Neuronal stem cell (in vitro differentiated cells): Measurements from ENCODE around the gene VAMP5.

Experiments
- DNase-seq: peaks from one replicate; pipeline ENCODE4 v3.0.0-alpha.2; 2013; ENCODE audit warnings: low spot score
- H2AFZ ChIP-seq: one replicate; pipeline ENCODE4 v1.6.1; 2013; ENCODE audit warnings: mild to moderate bottlenecking, low read length, inconsistent platforms
- H2AK5ac ChIP-seq: 2 replicates; pipeline ENCODE4 v1.6.1; 2013; ENCODE audit warnings: low read depth, mild to moderate bottlenecking, inconsistent platforms, low read length, moderate library complexity, mixed read lengths
- H2BK120ac ChIP-seq: 2 replicates; pipeline ENCODE4 v1.6.1; 2013; ENCODE audit warnings: low read depth, mild to moderate bottlenecking, inconsistent platforms, low read length, moderate library complexity, mixed read lengths
- H2BK12ac ChIP-seq: one replicate; pipeline ENCODE4 v1.6.1; 2013; ENCODE audit warnings: low read length, inconsistent platforms
- H2BK15ac ChIP-seq: 2 replicates; pipeline ENCODE4 v1.6.1; 2013; ENCODE audit warnings: mild to moderate bottlenecking, low read length, inconsistent platforms, mixed read lengths
- H2BK5ac ChIP-seq: one replicate; pipeline ENCODE4 v1.6.1; 2013; ENCODE audit warnings: inconsistent platforms, mild to moderate bottlenecking, low read length, moderate library complexity
- H3K14ac ChIP-seq: one replicate; pipeline ENCODE4 v1.6.1; 2013; ENCODE audit warnings: low read length, inconsistent platforms
- H3K18ac ChIP-seq: 2 replicates; pipeline ENCODE4 v1.6.1; 2013; ENCODE audit warnings: low read length, inconsistent platforms
- H3K23ac ChIP-seq: 2 replicates; pipeline ENCODE4 v1.6.1; 2013; ENCODE audit warnings: low read depth, mild to moderate bottlenecking, mixed read lengths, low read length, inconsistent platforms; ENCODE audit not compliant: poor library complexity
- H3K27ac ChIP-seq: replicated peaks from 3 replicates; pipeline ENCODE4 v1.5.1; 2013; ENCODE audit warnings: low read length, inconsistent platforms
- H3K27me3 ChIP-seq, 3 experiments: 2 replicates each; pipeline ENCODE4 v1.6.1; 2013; ENCODE audit warnings: low read length in 3 of 3, mild to moderate bottlenecking in 2 of 3, inconsistent platforms in 1 of 3, low read depth in 1 of 3, mixed read lengths in 1 of 3, moderate library complexity in 1 of 3; ENCODE audit not compliant: control insufficient read depth in 3 of 3, insufficient read depth in 3 of 3
- H3K36me3 ChIP-seq, 2 donors: replicated peaks in 1 of 2; 2 replicates each; pipeline ENCODE4 v1.6.1; 2013; ENCODE audit warnings: low read length in 2 of 2; ENCODE audit not compliant: control insufficient read depth in 2 of 2, insufficient read depth in 2 of 2
- H3K4ac ChIP-seq: 2 replicates; pipeline ENCODE4 v1.6.1; 2013; ENCODE audit warnings: inconsistent platforms, mild to moderate bottlenecking, low read length, moderate library complexity
- H3K4me1 ChIP-seq, 2 donors: 1 replicate in 1 of 2; 2 replicates in 1 of 2; pipeline ENCODE4 v1.6.1; 2013; ENCODE audit warnings: low read length in 2 of 2, low read depth in 1 of 2; ENCODE audit not compliant: control insufficient read depth in 2 of 2, insufficient read depth in 1 of 2
- H3K4me2 ChIP-seq: one replicate; pipeline ENCODE4 v1.6.1; 2013; ENCODE audit warnings: mild to moderate bottlenecking, low read length, inconsistent platforms; ENCODE audit not compliant: insufficient read depth, poor library complexity, severe bottlenecking
- H3K4me3 ChIP-seq, 2 donors: 2 replicates each; pipeline ENCODE4 v1.5.1; 2013; ENCODE audit warnings: low read length in 2 of 2, mild to moderate bottlenecking in 2 of 2, inconsistent platforms in 1 of 2, moderate library complexity in 1 of 2
- H3K79me1 ChIP-seq: one replicate; pipeline ENCODE4 v1.6.1; 2013; ENCODE audit warnings: low read depth, mild to moderate bottlenecking, inconsistent platforms, low read length, moderate library complexity
- H3K9ac ChIP-seq: one replicate; pipeline ENCODE4 v1.6.1; 2013; ENCODE audit warnings: mild to moderate bottlenecking, low read depth, low read length, inconsistent platforms; ENCODE audit not compliant: poor library complexity
- H3K9me3 ChIP-seq, 2 donors: replicated peaks in 1 of 2; 2 replicates each; pipeline versions ENCODE3 to v1.6.1; 2013; ENCODE audit warnings: low read length in 2 of 2, mild to moderate bottlenecking in 2 of 2, inconsistent platforms in 1 of 2, low read depth in 1 of 2, mixed read lengths in 1 of 2, moderate library complexity in 1 of 2; ENCODE audit not compliant: control insufficient read depth in 2 of 2, insufficient read depth in 1 of 2
- H4K8ac ChIP-seq: one replicate; pipeline ENCODE4 v1.6.1; 2013; ENCODE audit warnings: low read depth, mild to moderate bottlenecking, inconsistent platforms, low read length, moderate library complexity
- H4K91ac ChIP-seq: one replicate; pipeline ENCODE4 v1.6.1; 2013; ENCODE audit warnings: low read length, low read depth, mild to moderate bottlenecking, inconsistent platforms; ENCODE audit not compliant: poor library complexity
- WGBS, 2 donors: extraction: QIAGEN DNeasy Blood & Tissue Kit; methylation state at CpG; one replicate each; pipeline ENCODE4 v1.1.7; 2013; ENCODE audit warnings: missing lambda C conversion rate in 2 of 2, mixed read lengths in 1 of 2; ENCODE audit not compliant: insufficient read length in 2 of 2, insufficient replicate concordance in 1 of 2; ENCODE audit errors: extremely low coverage in 2 of 2; 5-methylcytosine and 5-hydroxymethylcytosine counted together

Gene VAMP5

DNA sequence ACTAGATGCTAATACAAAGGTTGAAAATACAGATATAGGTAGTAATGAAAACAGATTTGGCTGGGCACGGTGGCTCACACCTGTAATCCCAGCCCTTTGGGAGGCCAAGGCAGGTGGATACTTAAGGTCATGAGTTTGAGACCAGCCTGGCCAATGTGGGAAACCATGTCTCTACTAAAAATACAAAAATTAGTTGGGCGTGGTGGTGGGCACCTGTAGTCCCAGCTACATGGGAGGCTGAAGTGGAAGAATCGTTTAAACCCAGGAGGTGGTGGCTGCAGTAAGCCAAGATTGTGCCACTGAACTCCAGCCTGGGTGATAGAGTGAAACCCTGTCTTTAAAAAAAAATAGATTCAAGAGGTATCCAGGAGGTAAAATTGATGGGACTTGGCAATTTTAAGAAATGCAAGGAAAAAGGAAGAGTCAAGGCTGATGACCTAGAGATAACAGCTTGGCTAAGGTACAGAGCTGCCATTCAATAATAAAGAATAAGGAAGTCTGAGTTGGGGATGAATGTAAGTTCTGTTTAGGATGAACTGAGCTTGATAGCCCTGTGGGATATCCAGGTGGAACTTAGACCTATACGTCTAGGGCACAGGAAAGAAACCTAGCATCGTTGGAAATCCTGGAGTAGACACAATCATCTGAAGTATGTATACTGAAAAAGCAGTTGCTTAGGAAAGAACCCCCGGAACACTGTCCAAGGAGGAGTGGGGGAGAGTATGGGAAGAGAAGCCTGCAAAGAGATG lies 36.2 kb upstream of the VAMP5 start:
- Histone ChIP-seq H3K4me1 (no peaks in the 10 kb centered on the region), H2BK120ac (no peak overlapping the region), H2BK12ac (no peak overlapping the region), H3K18ac (no peak overlapping the region), H3K4me3 (no peak overlapping the region), H3K79me1 (no peaks in the 10 kb centered on the region), H2AFZ (no peak overlapping the region), H4K8ac (no peak overlapping the region), H2AK5ac (no peak overlapping the region), H3K4me2 (no peak overlapping the region), H2BK15ac (no peak overlapping the region), H3K4ac (no peak overlapping the region), H3K27ac (no peak overlapping the region), H4K91ac (no peak overlapping the region), H2BK5ac (no peak overlapping the region), H3K9ac (no peak overlapping the region), H3K36me3 (peaks cover 34 to 92% of the 10 kb centered on the region in 2 donors), H3K14ac (no peak overlapping the region), H3K23ac (no peak overlapping the region), H3K27me3 (no peaks in the 10 kb centered on the region), H3K9me3 (no peaks in the 10 kb centered on the region)
- DNase-seq, result no peak
- no CpG with 5 or more reads among the region's 6 CpGs for WGBS, 2 donors

DNA sequence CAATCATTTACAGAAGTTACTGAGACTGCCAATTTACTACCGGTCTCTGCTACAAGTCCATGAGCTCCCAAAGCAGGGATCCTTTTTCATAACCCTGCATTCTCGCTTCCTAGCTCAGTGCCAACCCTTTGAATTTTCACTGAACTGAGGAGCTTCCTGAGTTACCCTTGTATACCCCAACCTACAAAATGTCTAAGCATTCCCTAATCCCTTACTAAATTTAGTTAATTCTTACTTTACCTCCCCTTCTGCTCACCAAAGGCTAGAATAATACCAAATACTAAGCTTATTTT lies 35.7 kb upstream of the VAMP5 start:
- Histone ChIP-seq H2AFZ (no peak overlapping the region), H3K4me3 (no peak overlapping the region), H3K4me2 (no peak overlapping the region), H3K79me1 (no peaks in the 10 kb centered on the region), H2BK120ac (no peak overlapping the region), H3K9me3 (no peaks in the 10 kb centered on the region), H3K9ac (no peak overlapping the region), H3K4me1 (no peaks in the 10 kb centered on the region), H3K18ac (no peak overlapping the region), H3K27me3 (no peaks in the 10 kb centered on the region), H3K27ac (no peak overlapping the region), H4K91ac (no peak overlapping the region), H3K14ac (no peak overlapping the region), H3K23ac (no peak overlapping the region), H2BK12ac (no peak overlapping the region), H2BK15ac (no peak overlapping the region), H3K36me3 (peaks cover 33 to 91% of the 10 kb centered on the region in 2 donors), H3K4ac (no peak overlapping the region), H2AK5ac (no peak overlapping the region), H2BK5ac (no peak overlapping the region), H4K8ac (no peak overlapping the region)
- no peak for DNase-seq
- WGBS, 2 donors, result no CpG with 5 or more reads among the region's 2 CpGs

GRCh38 chr2:85549095-85549494 lies 35.1 kb upstream of the VAMP5 start:
- no peak overlapping the region for H3K27ac ChIP-seq
- no peak overlapping the region for H3K23ac ChIP-seq
- H3K4me1 ChIP-seq, result no peaks in the 10 kb centered on the region

GRCh38 chr2:85549826-85550225 lies 34.4 kb upstream of the VAMP5 start:
- Histone ChIP-seq H3K4me3 (no peak overlapping the region), H2BK12ac (no peak overlapping the region), H2AFZ (no peak overlapping the region), H2BK5ac (no peak overlapping the region), H3K9me3 (no peaks in the 10 kb centered on the region), H3K18ac (no peak overlapping the region), H3K27ac (no peak overlapping the region), H3K4ac (no peak overlapping the region), H3K4me2 (no peak overlapping the region), H2BK120ac (no peak overlapping the region), H3K9ac (no peak overlapping the region), H2BK15ac (no peak overlapping the region), H4K8ac (no peak overlapping the region), H3K4me1 (no peaks in the 10 kb centered on the region), H3K23ac (no peak overlapping the region), H3K36me3 (peaks cover 33 to 90% of the 10 kb centered on the region in 2 donors), H3K79me1 (no peaks in the 10 kb centered on the region), H2AK5ac (no peak overlapping the region), H3K27me3 (no peaks in the 10 kb centered on the region), H4K91ac (no peak overlapping the region), H3K14ac (no peak overlapping the region)
- no CpG with 5 or more reads among the region's 4 CpGs for WGBS, 2 donors
- no peak for DNase-seq

More at GRCh38 chr2:85549095-85549494, 35.1 kb upstream of the VAMP5 start:
- Histone ChIP-seq H2BK120ac (no peak overlapping the region), H4K91ac (no peak overlapping the region), H3K79me1 (no peaks in the 10 kb centered on the region), H3K36me3 (peaks cover 33 to 90% of the 10 kb centered on the region in 2 donors), H3K27me3 (no peaks in the 10 kb centered on the region), H2BK5ac (no peak overlapping the region), H3K4ac (no peak overlapping the region), H3K9me3 (no peaks in the 10 kb centered on the region), H3K4me3 (no peak overlapping the region), H2AFZ (no peak overlapping the region), H2BK15ac (no peak overlapping the region), H3K14ac (no peak overlapping the region), H3K18ac (no peak overlapping the region), H2AK5ac (no peak overlapping the region), H3K4me2 (no peak overlapping the region), H2BK12ac (no peak overlapping the region), H4K8ac (no peak overlapping the region), H3K9ac (no peak overlapping the region)
- DNase-seq, result no peak
- no CpG with 5 or more reads among the region's 10 CpGs for WGBS, 2 donors
